Vagina (tissue), 2 donors: ENCODE measurements around the gene GPC4.

Source experiments
- CTCF ChIP-seq, 3 experiments: fragments of 450-650 bp in 2 of 3; fragments of 200-600 bp in 1 of 3; sonication (generic) in 1 of 3; IDR thresholded peaks; one replicate each; pipeline ENCODE4 v1.5.1; 2017 to 2019; ENCODE audit warnings: antibody characterized with exemption in 3 of 3, mild to moderate bottlenecking in 2 of 3, moderate library complexity in 2 of 3
- POLR2AphosphoS5 ChIP-seq, 2 donors: sonication (generic); formaldehyde crosslinking; IDR thresholded peaks; one replicate each; pipeline ENCODE4 v1.9.0; 2017; ENCODE audit warnings: antibody characterized with exemption in 2 of 2, mild to moderate bottlenecking in 2 of 2, low read depth in 1 of 2; ENCODE audit not compliant: insufficient read depth in 1 of 2

- TF ChIP-seq POLR2AphosphoS5 (IDR thresholded peaks at IDR 0.05; ENCODE audit: insufficient read depth in 1 of 2, low read depth in 1 of 2) (no peak), CTCF (IDR thresholded peaks at IDR 0.05) (no peak)
These were observed 164.1 kb downstream of the GPC4 start for GRCh38 chrX:133251204-133251603.
